Measurements from ENCODE around the gene FGR. TPM values are rescaled to one million over a fixed set of nuclear protein-coding genes. Genes with fewer than 3 reads are reported as not detected.

The FGR gene
- total and polyA plus RNA-seq, 2 of the 13 experiments (the other 11 are each of a cell fraction or from before 2014, with no cell fraction given) = not detected

DNA sequence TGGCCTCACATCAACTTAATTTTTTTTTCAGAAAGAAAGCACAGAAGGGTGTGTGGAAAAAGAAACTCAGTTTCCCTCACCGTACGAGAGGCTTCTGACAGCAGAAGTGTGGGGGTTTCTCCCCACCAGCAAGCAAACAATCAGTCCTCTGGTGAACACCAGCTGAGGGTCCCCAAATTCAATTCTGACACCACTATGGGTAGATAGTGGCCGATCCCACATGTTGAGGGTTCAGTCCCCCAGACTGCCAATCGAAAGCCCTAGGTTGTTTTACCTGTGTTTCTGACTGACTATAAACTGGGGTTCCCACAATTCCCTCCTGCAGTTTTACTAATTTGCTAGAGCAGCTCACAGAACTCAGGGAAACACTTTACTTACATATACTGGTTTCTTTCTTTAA, 34.9 kb upstream of the FGR start (continued):
- no peak for TF ChIP-seq NFIC (IDR thresholded peaks at IDR 0.05; ENCODE audit: low read length)
- no peak for TF ChIP-seq ZNF567 (CRISPR knock-in tag; IDR thresholded peaks at IDR 0.05; ENCODE audit: borderline replicate concordance)
- TF ChIP-seq TCF12 (IDR thresholded peaks at IDR 0.05) = no peak
- no peak for TF ChIP-seq TCF12 (CRISPR knock-in tag; IDR thresholded peaks at IDR 0.05)
- TF ChIP-seq ZNF574 (CRISPR knock-in tag; IDR thresholded peaks at IDR 0.05) = no peak
- no peak for TF ChIP-seq ZNF354B (CRISPR knock-in tag; IDR thresholded peaks at IDR 0.05)
- TF ChIP-seq NFKB2 (CRISPR knock-in tag; IDR thresholded peaks at IDR 0.05; ENCODE audit: borderline replicate concordance) = no peak

GRCh38 chr1:27668808-27669723, 34.1 kb upstream of the FGR start:
- Histone ChIP-seq H3K9ac (ENCODE audit: insufficient read depth, low read depth, low read length) (no peak overlapping the region), H3K27me3 (ENCODE audit: control insufficient read depth in 1 of 2, insufficient read depth in 2 of 2, low read length in 2 of 2) (no peaks in the 10 kb centered on the region), H2AFZ (ENCODE audit: low read length) (no peak overlapping the region), H3K27ac (ENCODE audit: extremely low read length, insufficient read depth, low read length) (no peak overlapping the region), H3K4me3 (replicated peaks in 1 of 3; ENCODE audit: insufficient read depth in 1 of 3, low read depth in 2 of 3, low read length in 3 of 3) (peak overlapping the region in 2 of 3 experiments; percentile 38 to 67; a peak in 4 of 6 replicates), H4K20me1 (ENCODE audit: insufficient read depth, low read length) (no peaks in the 10 kb centered on the region), H3K4me2 (ENCODE audit: low read depth, low read length) (peak overlapping the region; percentile 99), H3K36me3 (replicated peaks in 1 of 2; ENCODE audit: control insufficient read depth in 1 of 2, insufficient read depth in 2 of 2, low read length in 2 of 2) (no peaks in the 10 kb centered on the region), H3K9me3 (ENCODE audit: low read length) (no peaks in the 10 kb centered on the region), H3K4me1 (ENCODE audit: insufficient read depth, low read length) (peaks cover 40% of the 10 kb centered on the region), H3K79me2 (ENCODE audit: insufficient read depth, low read length) (no peaks in the 10 kb centered on the region)
- no TSS peak for BruUV-seq (replicated peaks)
- no peak for DNase-seq (ENCODE audit: low spot score)
- ATAC-seq = peak; percentile 28; the same call in 2 of the 3 replicates
- in situ Hi-C loops (cut with HindIII; ENCODE audit: extremely low pct_ligation_motif_present, low pct_unique_long_range_greater_than_20kb) = loop anchor here (5.0 kb wide), 1 partner anchor 53 kb away; no protein-coding TSS in a partner anchor
- POLR2A ChIA-PET = interaction anchor here (0.9 to 1.0 kb wide), 5 partner anchors 27 to 161 kb away, joined by 3 to 8 read pairs (median 4); partner anchors contain the start of genes PPP1R8 and STX12
- intact Hi-C loops (cut with micrococcal nuclease; ENCODE audit: unreplicated experiment) = loop anchor here (10.0 kb wide), 1 partner anchor 274 kb away; the partner anchor contains the start of gene GPR3
- 10% methylated on average over 36 of the region's 36 CpGs for WGBS (ENCODE audit: low lambda C conversion rate)
- CTCF ChIA-PET (ENCODE audit: low intra/inter-chr PET ratio, low total read pairs) = interaction anchor here (1.7 kb wide), 1 partner anchor 50 kb away, joined by 7 read pairs; no protein-coding TSS in a partner anchor
- peak; percentile 52 for FAIRE-seq
- TF ChIP-seq, protein P1, sequence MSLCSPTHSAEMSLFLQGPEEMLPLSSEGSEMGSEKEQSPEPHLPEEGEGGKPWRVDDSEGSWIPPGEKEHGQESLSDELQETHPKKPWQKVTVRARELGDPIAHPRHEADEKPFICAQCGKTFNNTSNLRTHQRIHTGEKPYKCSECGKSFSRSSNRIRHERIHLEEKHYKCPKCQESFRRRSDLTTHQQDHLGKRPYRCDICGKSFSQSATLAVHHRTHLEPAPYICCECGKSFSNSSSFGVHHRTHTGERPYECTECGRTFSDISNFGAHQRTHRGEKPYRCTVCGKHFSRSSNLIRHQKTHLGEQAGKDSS (CRISPR knock-in tag; IDR thresholded peaks at IDR 0.05; ENCODE audit: borderline replicate concordance, low read depth) = peak; percentile 29; the same call in 1 of the 2 replicates
- TF ChIP-seq IRF2 (CRISPR knock-in tag; IDR thresholded peaks at IDR 0.05) = 0 out of 2 replicates have a peak, but pooled peaks have one; percentile 34
- peak; percentile 41; the same call in 1 of the 2 replicates for TF ChIP-seq FOXO1 (CRISPR knock-in tag; IDR thresholded peaks at IDR 0.05)
- peak; percentile 54 for TF ChIP-seq SALL1 (CRISPR knock-in tag; IDR thresholded peaks at IDR 0.05)
- no peak for TF ChIP-seq ZFP82 (CRISPR knock-in tag; IDR thresholded peaks at IDR 0.05; ENCODE audit: borderline replicate concordance)
- no peak for TF ChIP-seq BCL3 (CRISPR knock-in tag; IDR thresholded peaks at IDR 0.05)
- no peak for TF ChIP-seq PAF1 (CRISPR knock-in tag; IDR thresholded peaks at IDR 0.05)
- TF ChIP-seq RXRB (CRISPR knock-in tag; IDR thresholded peaks at IDR 0.05; ENCODE audit: borderline replicate concordance) = peak; percentile 17; the same call in 1 of the 2 replicates
- no peak for TF ChIP-seq ZNF468 (CRISPR knock-in tag; IDR thresholded peaks at IDR 0.05)
- TF ChIP-seq SMAD3 (CRISPR knock-in tag; IDR thresholded peaks at IDR 0.05) = no peak
